ENCODE results near the gene GPAM.

Gene GPAM

DNA sequence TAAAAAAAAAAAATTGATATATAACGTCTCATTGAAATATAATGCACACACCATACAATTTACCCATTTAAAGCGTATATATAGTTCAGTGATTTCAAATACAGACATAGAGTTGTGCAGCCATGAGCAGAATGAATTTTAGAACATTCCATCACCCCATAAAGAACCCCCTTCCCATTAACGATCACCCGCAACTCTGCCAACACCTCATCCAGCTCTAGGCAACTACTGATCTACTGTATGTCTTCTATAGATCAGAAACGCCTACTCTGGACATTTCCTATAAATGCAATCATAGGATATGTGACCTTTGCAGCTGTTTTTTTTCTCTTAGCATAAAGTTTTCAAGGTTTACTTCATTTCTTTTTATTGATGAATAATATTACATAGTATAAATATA lies 33.4 kb upstream of the GPAM start:
- no peak overlapping the region for H3K9ac ChIP-seq (ENCODE audit: low read depth, low read length)

DNA sequence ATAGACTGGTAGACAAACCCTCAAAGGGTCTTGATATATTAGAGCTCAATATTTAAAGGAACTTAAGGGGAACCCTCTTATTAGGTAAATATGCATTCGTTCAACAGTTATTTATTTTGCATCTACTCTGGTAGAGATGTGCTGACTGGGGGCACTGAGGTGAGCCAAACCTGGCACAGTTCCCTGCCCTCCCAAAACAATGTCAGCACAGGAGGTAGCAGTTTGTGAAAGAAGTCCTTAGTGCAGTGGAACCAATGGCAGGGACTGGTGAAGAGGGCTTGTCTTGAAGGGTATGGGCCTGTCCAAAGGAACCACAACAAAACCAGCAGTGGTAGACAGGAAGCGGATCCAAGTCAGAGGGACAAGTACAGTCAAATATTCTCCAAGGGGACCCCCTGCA lies 32.6 kb upstream of the GPAM start:
- Histone ChIP-seq H3K27me3 (ENCODE audit: insufficient read depth, low read length, poor library complexity) (peaks cover 11% of the 10 kb centered on the region), H4K20me1 (ENCODE audit: insufficient read depth, low read length) (no peaks in the 10 kb centered on the region), H3K79me2 (ENCODE audit: insufficient read depth, low read length) (no peaks in the 10 kb centered on the region), H3K4me1 (ENCODE audit: insufficient read depth, low read length) (no peaks in the 10 kb centered on the region), H2AFZ (ENCODE audit: low read depth, low read length) (no peak overlapping the region), H3K27ac (ENCODE audit: low read length) (no peak overlapping the region), H3K9ac (ENCODE audit: low read depth, low read length) (no peak overlapping the region), H3K36me3 (ENCODE audit: insufficient read depth, low read length) (no peaks in the 10 kb centered on the region), H3K9me3 (ENCODE audit: insufficient read depth, low read length, severe bottlenecking) (no peaks in the 10 kb centered on the region), H3K4me2 (ENCODE audit: insufficient read depth, low read length) (no peak overlapping the region), H3K4me3 (ENCODE audit: low read depth in 1 of 2, low read length in 2 of 2) (no peak overlapping the region)
- TF ChIP-seq, protein P1, sequence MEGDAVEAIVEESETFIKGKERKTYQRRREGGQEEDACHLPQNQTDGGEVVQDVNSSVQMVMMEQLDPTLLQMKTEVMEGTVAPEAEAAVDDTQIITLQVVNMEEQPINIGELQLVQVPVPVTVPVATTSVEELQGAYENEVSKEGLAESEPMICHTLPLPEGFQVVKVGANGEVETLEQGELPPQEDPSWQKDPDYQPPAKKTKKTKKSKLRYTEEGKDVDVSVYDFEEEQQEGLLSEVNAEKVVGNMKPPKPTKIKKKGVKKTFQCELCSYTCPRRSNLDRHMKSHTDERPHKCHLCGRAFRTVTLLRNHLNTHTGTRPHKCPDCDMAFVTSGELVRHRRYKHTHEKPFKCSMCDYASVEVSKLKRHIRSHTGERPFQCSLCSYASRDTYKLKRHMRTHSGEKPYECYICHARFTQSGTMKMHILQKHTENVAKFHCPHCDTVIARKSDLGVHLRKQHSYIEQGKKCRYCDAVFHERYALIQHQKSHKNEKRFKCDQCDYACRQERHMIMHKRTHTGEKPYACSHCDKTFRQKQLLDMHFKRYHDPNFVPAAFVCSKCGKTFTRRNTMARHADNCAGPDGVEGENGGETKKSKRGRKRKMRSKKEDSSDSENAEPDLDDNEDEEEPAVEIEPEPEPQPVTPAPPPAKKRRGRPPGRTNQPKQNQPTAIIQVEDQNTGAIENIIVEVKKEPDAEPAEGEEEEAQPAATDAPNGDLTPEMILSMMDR (IDR thresholded peaks at IDR 0.05; ENCODE audit: borderline replicate concordance, extremely low read depth, low read length, poor library complexity, severe bottlenecking), result no peak
- TF ChIP-seq EZH2 (IDR thresholded peaks at IDR 0.05; ENCODE audit: borderline replicate concordance, low read depth, low read length, severe bottlenecking), result no peak
- no peak for ATAC-seq (ENCODE audit: insufficient read depth, low read depth)
- no peak for DNase-seq

More for the DNA sequence above, 33.4 kb upstream of the GPAM start:
- Histone ChIP-seq H4K20me1 (ENCODE audit: insufficient read depth, low read length) (no peaks in the 10 kb centered on the region), H3K4me3 (ENCODE audit: low read depth in 1 of 2, low read length in 2 of 2) (no peak overlapping the region), H3K4me2 (ENCODE audit: insufficient read depth, low read length) (no peak overlapping the region), H2AFZ (ENCODE audit: low read depth, low read length) (no peak overlapping the region), H3K79me2 (ENCODE audit: insufficient read depth, low read length) (no peaks in the 10 kb centered on the region), H3K27ac (ENCODE audit: low read length) (no peak overlapping the region), H3K9me3 (ENCODE audit: insufficient read depth, low read length, severe bottlenecking) (no peaks in the 10 kb centered on the region), H3K27me3 (ENCODE audit: insufficient read depth, low read length, poor library complexity) (peaks cover 11% of the 10 kb centered on the region), H3K4me1 (ENCODE audit: insufficient read depth, low read length) (no peaks in the 10 kb centered on the region), H3K36me3 (ENCODE audit: insufficient read depth, low read length) (no peaks in the 10 kb centered on the region)
- no peak for ATAC-seq (ENCODE audit: insufficient read depth, low read depth)
- TF ChIP-seq, protein P1 (IDR thresholded peaks at IDR 0.05; ENCODE audit: borderline replicate concordance, extremely low read depth, low read length, poor library complexity, severe bottlenecking), result no peak
- no peak for TF ChIP-seq EZH2 (IDR thresholded peaks at IDR 0.05; ENCODE audit: borderline replicate concordance, low read depth, low read length, severe bottlenecking)
- DNase-seq, result no peak

DNA sequence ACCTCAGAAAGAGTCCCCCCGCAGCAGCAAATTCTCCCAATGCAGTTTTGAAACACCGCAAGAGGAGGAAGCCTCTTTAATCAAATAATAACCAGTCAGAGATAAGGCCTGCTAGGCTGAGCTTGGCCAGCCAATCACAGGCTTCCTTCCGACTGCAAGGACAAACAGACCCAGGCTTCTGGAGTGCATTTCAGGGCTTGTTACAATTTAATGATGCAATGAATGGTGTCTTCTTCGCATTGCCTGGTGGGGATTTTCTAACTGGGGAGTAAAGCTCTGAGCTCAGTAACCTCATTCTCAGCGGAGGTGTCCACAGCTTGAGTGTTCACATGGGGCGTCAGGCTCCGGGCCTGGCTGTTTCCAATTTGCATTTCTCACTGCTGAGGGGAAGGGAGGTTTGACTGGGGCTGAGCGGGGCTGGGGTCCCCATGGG lies 31.8 kb upstream of the GPAM start:
- H3K27me3 ChIP-seq (ENCODE audit: insufficient read depth, low read length, poor library complexity), result peaks cover 11% of the 10 kb centered on the region
- no peaks in the 10 kb centered on the region for H4K20me1 ChIP-seq (ENCODE audit: insufficient read depth, low read length)
- DNase-seq (no peak), ATAC-seq (ENCODE audit: insufficient read depth, low read depth) (no peak)
- no peaks in the 10 kb centered on the region for H3K79me2 ChIP-seq (ENCODE audit: insufficient read depth, low read length)
- H3K36me3 ChIP-seq (ENCODE audit: insufficient read depth, low read length), result no peaks in the 10 kb centered on the region
- H3K4me1 ChIP-seq (ENCODE audit: insufficient read depth, low read length), result no peaks in the 10 kb centered on the region
- TF ChIP-seq, protein P1 (IDR thresholded peaks at IDR 0.05; ENCODE audit: borderline replicate concordance, extremely low read depth, low read length, poor library complexity, severe bottlenecking), result no peak
- TF ChIP-seq EZH2 (IDR thresholded peaks at IDR 0.05; ENCODE audit: borderline replicate concordance, low read depth, low read length, severe bottlenecking), result no peak
- H2AFZ ChIP-seq (ENCODE audit: low read depth, low read length), result no peak overlapping the region
- no peak overlapping the region for H3K4me2 ChIP-seq (ENCODE audit: insufficient read depth, low read length)
- no peaks in the 10 kb centered on the region for H3K9me3 ChIP-seq (ENCODE audit: insufficient read depth, low read length, severe bottlenecking)
- no peak overlapping the region for H3K9ac ChIP-seq (ENCODE audit: low read depth, low read length)
- H3K4me3 ChIP-seq (ENCODE audit: low read depth in 1 of 2, low read length in 2 of 2), result no peak overlapping the region
- H3K27ac ChIP-seq (ENCODE audit: low read length), result no peak overlapping the region
